Umbilical cord (tissue), 2 donors: ENCODE data around the gene LRP3. TPM values are rescaled to one million over a fixed set of nuclear protein-coding genes. Genes with fewer than 3 reads are reported as not detected.
A peak's percentile ranks its signal among the peaks of the same experiment; 100 is the strongest.
"Not testable (repeated sequence)": the region's sequence is repeated elsewhere in the genome, so short reads cannot be mapped to it uniquely, and the experiment has no call there.

Source experiments
- DNase-seq: peaks from one replicate; pipeline ENCODE4 v3.0.0-alpha.2; 2015; ENCODE audit warnings: low spot score
- total RNA-seq: library from RNA; depleted of rRNA; stranded (reverse); fragments of >200 nt; gene quantifications from one replicate; pipeline ENCODE4 v1.2.3, GENCODE V29; 2014; ENCODE audit warnings: low replicate concordance; ENCODE audit not compliant: insufficient read depth

The LRP3 gene
- total RNA-seq, 1 donor from 2014 or later = 12.5 TPM

DNA sequence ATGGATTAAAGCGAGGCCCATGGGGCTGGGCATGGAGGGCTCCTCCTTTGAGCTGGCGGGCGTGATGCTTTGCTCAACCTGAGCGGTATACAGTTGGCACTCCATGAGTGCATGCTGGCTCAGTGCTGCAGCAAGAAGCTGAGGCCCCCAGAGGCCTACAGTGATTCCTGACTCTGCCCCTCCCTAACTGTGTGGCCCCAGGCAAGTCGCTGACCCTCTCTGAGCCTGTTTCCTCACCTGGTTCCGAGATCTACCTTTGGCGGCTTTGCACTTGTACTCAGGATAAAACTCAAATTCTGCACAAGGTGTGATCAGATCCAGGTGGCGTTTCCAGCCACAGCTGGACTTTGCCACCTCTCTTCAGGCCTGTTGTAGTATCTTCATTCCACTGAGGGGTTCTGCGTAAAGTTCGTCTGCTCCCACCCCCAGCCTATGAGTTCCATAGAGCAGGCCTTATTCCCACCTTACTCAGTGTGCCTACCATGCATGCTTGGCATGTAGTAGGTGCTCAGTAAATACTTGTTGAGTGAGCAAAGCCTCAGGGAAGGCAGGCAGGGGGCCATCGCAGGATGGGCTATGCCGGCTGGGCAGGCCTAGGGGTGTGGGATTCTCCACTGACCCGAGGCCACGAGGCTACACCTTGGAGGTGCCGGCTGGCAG lies 7.9 kb downstream of the LRP3 start:
- no peak for DNase-seq

- DNase-seq = no peak
These were observed 8.7 kb downstream of the LRP3 start for GRCh38 chr19:33202546-33203507.

DNA sequence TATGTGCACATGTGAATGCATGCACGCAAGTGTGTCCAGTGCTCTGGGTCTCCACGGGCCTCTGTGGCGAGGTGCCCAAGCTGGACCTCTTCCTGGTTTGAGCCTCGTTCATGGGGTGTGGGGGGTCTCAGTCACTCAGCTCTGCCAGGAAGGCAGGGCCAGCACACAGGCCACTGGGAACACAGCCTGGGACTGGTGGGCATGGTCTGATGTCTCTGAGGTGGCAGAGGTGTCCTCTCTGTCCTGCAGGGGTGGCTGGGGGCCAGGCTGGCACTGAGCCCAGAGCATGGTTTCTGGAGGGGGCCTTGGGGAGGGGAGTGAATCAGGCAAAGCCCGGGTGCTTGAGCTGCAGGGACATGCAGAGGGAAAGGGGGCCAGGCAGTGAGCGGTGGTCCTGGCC lies 9.4 kb downstream of the LRP3 start:
- no peak for DNase-seq

DNA sequence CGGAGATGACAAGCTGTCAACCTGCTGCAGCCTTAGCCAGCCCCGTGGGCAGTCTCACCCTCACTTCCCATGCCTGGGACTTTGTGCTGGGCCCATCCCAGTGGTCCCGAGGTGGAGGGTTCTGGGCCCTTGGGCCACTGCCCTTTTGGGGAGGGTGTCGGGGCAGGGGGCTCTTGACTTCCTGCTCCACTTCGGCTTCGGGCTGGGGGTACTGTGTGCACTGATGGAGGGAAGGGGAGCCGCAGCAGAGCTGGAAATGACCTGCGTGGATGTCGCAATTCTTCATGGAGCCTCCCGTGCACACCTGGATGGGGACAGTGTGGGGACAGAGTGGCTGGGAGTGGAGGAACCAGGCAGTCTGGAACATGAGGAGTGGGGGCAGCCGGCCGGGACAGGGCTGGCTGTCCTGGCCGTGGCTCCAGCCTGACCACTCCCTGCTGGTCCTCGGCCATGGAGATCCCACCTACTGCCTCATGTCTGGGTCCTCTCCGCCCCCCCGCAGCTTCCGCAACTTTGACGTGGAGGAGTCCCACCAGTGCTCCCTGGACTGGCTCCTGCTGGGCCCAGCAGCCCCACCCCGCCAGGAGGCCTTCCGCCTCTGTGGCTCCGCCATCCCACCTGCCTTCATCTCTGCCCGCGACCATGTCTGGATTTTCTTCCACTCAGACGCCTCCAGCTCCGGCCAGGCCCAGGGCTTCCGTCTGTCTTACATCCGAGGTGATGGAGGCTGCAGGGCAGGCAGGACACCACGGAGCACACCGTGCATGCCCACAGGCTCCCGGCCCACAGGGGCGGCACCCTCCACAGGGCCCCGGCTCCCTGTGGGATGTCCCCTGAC lies 10.2 kb downstream of the LRP3 start:
- no peak for DNase-seq

- DNase-seq = no peak
These were observed 11.0 kb downstream of the LRP3 start for GRCh38 chr19:33205110-33205509.

DNA sequence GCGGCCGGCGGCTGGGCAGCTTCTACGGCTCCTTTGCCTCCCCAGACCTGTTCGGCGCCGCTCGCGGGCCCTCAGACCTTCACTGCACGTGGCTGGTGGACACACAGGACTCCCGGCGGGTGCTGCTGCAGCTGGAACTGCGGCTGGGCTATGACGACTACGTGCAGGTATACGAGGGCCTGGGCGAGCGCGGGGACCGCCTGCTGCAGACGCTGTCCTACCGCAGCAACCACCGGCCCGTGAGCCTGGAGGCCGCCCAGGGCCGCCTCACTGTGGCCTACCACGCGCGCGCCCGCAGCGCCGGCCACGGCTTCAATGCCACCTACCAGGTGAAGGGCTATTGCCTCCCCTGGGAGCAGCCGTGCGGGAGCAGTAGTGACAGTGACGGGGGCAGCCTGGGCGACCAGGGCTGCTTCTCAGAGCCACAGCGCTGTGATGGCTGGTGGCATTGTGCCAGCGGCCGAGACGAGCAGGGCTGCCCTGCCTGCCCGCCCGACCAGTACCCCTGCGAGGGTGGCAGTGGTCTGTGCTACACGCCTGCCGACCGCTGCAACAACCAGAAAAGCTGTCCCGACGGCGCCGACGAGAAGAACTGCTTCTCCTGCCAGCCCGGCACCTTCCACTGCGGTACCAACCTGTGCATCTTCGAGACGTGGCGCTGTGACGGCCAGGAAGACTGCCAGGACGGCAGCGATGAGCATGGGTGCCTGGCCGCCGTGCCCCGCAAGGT lies 11.6 kb downstream of the LRP3 start:
- DNase-seq = no peak

DNA sequence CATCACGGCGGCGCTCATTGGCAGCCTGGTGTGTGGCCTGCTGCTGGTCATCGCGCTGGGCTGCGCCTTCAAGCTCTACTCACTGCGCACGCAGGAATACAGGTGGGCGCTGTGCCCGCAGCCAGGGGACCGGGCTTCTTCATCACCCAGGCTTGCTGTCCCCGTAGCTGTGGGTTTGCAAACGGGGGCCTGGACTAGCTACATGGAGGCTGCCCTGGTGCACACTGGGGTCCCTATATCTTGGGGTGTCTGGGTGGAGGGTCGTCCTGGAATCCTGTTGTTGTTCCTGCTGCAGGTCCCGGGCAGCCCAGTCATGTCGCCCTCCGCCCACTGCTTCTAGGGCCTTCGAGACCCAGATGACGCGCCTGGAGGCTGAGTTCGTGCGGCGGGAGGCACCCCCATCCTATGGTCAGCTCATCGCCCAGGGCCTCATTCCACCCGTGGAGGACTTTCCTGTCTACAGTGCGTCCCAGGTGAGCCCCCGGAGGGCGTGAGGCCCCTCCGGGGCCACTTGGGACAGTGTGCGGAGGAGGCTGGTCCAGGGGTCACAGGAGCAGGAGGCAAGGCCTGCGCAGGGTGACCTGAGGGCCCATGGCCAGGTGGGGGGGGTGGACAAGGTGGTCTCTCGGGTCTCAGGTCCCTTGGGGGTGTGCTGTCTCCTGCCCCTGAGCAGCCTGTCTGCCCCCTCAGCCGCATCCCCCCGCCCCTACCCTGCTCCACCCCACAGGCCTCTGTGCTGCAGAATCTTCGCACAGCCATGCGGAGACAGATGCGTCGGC lies 12.3 kb downstream of the LRP3 start:
- DNase-seq = no peak

DNA sequence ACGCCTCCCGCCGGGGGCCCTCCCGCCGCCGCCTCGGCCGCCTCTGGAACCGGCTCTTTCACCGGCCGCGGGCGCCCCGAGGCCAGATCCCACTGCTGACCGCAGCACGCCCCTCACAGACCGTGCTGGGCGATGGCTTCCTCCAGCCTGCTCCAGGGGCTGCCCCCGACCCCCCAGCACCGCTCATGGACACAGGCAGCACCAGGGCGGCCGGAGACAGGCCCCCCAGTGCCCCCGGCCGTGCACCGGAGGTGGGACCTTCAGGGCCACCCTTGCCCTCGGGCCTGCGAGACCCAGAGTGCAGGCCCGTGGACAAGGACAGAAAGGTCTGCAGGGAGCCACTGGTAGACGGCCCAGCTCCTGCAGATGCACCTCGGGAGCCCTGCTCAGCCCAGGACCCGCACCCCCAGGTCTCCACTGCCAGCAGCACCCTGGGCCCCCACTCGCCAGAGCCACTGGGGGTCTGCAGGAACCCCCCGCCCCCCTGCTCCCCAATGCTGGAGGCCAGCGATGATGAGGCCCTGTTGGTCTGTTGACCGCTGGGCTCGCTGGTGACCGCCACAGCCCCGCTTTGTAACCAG lies 13.0 kb downstream of the LRP3 start:
- no peak for DNase-seq

- no peak for DNase-seq
These were observed 13.8 kb downstream of the LRP3 start for GRCh38 chr19:33207903-33208302.

DNA sequence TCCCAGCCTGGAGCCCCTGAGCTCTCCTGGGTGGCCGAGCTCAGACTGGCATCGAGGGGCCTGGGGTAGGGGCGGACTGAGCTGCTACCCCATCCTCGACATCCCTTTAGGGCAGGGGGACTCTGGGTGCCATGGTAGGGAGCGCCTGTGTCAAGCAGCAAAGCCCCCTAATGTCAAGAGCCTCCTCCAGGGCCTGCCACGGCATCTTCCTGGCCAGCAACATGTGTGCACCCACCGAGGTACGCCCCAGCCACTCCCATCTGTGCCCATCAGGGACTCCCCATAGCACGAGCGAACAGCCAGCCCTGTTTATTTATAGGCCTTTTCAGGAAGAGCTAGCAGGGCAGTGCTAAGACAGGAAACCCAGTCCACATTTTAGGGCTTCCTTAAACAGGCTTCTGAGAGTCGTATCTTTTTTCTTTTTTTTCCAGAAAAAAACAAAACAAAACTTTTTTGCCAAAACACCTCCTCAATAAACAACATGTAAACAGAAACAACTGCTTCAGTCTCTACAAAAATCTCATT lies 14.3 kb downstream of the LRP3 start:
- no peak for DNase-seq

GRCh38 chr19:33208904-33209849 lies 15.0 kb downstream of the LRP3 start:
- no peak for DNase-seq

GRCh38 chr19:33209850-33210230 lies 15.7 kb downstream of the LRP3 start:
- not testable (repeated sequence) for DNase-seq

DNA sequence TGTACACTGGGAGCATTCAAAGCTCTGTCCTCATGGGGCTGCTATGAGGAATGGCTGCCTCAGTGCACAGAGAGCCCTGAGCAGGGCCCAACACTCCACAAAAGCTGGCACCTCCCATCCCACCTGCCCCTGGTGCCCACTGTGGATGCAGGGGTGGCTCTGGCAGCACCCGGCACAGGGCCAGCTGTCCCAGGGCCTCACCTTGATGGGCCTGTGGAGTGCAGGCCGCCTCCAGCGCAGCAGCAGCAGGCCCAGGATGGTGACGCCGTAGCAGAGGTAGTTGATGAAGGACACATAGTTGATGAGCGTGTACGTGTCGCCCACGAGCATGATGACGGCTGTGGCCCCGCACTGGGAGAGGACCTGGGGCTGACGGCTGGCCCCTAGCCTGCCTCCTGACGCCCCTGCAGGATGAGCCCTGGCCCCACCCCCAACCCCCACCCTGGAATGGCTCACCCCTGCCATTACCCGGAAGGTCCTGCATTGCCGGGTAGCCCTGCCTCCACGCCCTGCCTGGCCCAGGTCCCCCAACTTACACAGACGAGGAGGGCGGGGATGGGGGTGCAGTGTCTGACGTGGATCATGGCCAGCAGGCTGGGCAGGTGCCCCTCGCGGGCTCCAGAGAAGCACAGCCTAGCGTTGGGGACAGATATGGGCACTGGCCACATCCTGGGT lies 16.3 kb downstream of the LRP3 start:
- DNase-seq = no peak

- DNase-seq = peak; percentile 42
These were observed 17.8 kb downstream of the LRP3 start for GRCh38 chr19:33211794-33212435.

DNA sequence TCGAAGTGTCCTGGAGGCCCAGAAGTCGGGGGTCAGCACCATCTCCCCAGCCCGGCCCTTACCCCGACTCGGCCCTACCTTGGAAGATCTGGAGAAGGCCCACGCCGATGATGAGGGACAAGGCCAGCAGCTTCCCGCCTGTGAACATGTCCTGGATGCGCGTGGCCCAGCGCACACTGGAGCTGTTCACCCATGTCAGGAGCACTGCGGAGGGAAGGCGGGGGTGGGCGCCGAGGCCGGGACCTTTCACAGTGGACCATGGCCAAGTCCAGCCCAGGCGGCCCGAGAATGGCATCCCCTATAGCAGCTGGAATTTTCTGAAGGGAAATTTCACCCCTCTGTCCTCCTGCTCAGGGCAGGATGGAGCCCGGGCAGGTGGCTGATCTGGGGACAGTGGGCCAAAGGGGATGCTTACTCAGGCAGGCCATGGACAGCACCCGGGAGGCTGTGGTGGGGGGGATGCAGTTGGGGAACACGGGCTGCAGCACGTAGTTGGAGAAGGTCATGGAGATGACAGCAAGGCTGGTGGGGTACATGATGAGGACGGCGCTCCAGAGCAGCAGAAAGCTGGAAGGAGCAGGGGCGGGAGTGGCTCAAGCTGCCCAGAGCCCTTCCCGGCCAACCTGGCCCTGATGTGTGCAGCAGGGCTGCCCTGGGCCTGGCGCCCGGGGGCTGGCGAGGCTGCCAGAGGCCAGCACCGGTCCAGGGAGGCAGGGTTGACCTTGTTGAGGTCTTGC lies 18.5 kb downstream of the LRP3 start:
- DNase-seq = no peak

GRCh38 chr19:33214596-33214995 lies 20.5 kb downstream of the LRP3 start:
- peak; percentile 26 for DNase-seq
